Sciatic nerve (tissue), 2 donors: ENCODE results near the gene DSG4. TPM values are rescaled to one million over a fixed set of nuclear protein-coding genes. Genes with fewer than 3 reads are reported as not detected.

ENCODE experiments used
- ATAC-seq: fragments of 200-7000 bp; cut with Tn5 transposase; one replicate; pipeline ENCODE4 v1.9.1; 2020; ENCODE audit warnings: mild to moderate bottlenecking, moderate library complexity
- DNase-seq: peaks from one replicate; pipeline ENCODE4 v3.0.0-alpha.2; 2020; ENCODE audit warnings: low spot score
- intact Hi-C: fragments of 100-400 bp; cut with DNase I; formaldehyde crosslinking; loops from one replicate; pipeline ENCODE4 v1.14.2; 2022
- total RNA-seq: library from RNA; stranded (reverse); fragmentation: NEBNext Ultra II Directional; extraction: Animal tissue kit (Norgen Biotek cat#: 25700); gene quantifications from one replicate; pipeline ENCODE4 v1.2.1, GENCODE V29; 2021
- donor health status: DM: no; HTN: no; CAD: no.
- donor health status: DM: no; HTN: no; CAD: no.

Gene DSG4
- total RNA-seq, 1 donor from 2014 or later: not detected

DNA sequence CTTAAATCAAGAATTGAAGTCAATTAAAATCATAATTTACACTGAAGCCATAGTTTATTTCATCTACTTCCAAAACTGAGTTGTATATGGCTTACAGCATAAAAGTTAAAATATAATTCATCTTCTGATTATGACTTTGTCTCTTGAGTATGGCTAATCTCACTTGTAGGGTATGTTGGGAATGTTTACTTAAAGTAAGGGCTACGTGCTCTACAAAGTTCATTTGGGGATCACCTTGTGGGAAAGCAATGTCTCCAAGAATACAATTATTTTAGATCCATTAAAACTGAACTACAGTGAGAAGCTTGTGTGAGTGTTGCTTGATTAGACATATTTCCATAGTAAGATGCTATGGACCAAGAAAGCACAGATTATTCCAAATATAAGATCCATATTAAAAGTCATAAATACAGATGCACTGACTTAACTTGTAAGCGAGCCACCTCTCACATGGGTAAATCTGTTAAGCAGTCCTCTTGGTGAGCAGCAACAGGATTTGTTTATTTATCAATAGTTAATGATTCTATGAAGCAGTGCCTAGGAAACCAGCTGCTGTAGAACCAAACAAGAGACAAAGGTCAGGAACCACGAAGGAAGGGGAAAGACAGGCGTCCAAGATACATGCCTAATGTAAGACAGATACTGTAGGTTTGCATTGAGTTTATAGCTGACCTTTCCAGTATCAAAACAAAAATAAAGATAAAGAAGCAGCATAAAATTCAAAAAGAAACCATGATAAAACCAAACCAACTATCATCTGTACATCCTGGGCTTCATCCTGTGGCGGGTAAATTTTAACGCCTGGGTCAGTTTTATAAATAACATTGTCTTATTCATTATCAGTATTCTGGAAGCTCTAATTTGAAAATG, 24.8 kb downstream of the DSG4 start:
- intact Hi-C loops: no loop called here
- no peak for DNase-seq
- ATAC-seq: no peak

DNA sequence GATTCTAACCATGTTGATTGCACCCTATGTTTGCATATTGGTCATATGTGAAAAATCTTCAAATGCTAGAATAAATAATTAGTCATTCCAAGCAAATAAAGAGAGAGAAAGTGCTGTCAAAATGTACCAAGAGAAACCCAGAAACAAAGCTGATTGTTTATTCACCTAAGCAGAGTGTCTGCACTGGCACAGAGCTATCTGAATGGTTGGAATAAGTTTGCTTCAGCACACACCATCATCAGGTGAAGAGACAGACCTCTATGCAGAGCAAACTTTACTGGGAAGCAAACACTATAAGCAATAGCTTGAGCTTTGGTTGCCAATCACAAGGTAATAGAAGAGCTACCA, 25.4 kb downstream of the DSG4 start:
- ATAC-seq (no peak), DNase-seq (no peak)
- intact Hi-C loops: no loop called here

DNA sequence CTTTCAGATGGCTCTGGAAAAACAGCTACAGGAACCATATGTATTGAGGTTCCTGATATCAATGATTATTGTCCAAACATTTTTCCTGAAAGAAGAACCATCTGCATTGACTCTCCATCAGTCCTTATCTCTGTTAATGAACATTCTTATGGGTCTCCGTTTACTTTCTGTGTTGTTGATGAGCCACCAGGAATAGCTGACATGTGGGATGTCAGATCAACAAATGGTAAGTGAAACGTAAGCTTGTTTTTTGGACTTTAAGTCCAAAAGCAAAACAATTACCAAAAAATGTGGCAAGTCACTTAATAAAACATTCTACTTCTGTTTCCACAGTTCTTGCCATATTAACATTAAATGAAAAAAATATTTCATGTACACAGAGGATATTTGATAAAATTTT, 26.8 kb downstream of the DSG4 start:
- ATAC-seq (no peak), DNase-seq (no peak)
- intact Hi-C loops: no loop called here

DNA sequence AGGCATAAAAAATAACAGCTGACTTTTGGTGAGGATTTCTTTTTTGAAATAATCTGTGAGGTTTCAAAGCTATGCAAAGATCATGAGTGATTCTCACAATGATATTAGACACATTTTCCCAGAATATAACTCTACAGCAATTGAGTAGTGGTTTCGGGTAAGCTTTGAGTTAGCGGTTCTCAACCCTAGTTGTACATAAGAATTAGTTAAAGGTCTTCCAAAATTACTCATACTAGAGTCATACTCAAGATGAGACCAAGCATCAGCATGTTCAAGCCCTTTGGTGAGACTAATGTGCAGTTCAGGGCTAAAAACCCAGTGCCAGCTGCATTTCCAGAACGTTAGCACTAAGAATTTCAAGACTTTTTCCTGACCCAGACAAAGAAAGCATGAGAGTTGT, 31.1 kb downstream of the DSG4 start:
- intact Hi-C loops: no loop called here
- no peak for DNase-seq
- ATAC-seq: no peak

DNA sequence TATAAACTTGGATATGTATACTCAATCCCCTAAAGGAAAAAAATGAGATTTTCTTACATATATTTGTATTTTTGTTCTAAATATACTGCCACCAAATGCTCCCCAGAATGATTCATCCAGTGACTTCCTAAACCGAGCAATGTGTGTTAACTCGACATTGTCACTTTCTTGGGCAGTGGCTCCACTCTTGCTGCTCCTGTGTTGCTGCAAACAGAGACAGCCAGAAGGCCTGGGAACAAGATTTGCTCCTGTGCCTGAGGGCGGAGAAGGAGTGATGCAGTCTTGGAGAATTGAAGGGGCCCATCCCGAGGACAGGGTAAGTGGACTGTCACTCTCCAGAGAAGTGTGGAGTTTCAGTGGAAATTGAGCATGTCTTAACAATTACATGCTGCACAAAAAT, 32.7 kb downstream of the DSG4 start:
- ATAC-seq (no peak), DNase-seq (no peak)
- intact Hi-C loops: no loop called here

DNA sequence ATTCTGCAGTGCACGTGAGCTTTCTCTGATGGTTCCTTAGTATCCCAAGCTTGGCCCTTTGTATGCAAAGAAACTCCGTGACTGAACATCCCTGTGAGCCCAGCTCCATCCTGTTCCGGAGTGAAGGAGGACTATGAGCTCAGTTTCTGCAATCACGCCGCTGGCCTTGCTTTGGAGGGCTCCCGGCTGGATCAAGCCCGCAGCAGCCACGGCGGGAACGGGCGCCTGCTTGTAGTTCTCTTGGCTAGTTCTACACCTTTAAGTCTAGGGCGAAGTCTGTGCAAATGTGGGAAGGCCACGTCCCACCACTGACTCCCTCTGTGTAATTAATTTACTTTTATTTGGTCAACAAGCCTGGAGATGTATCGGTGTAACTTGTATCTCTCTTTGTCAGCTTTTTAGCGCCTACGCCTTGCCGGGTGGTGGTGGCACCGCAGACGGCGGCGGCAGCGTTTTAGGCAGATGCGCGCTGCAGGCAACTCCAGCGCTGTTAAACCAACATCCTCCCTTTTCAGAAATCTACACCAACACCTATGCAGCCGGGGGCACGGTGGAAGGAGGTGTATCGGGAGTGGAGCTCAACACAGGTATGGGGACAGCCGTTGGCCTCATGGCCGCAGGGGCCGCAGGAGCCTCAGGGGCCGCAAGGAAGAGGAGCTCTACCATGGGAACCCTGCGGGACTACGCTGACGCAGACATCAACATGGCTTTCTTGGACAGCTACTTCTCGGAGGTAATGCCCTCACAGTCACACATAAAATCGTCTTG, 34.3 kb downstream of the DSG4 start:
- intact Hi-C loops: no loop called here
- DNase-seq (no peak), ATAC-seq (no peak)

DNA sequence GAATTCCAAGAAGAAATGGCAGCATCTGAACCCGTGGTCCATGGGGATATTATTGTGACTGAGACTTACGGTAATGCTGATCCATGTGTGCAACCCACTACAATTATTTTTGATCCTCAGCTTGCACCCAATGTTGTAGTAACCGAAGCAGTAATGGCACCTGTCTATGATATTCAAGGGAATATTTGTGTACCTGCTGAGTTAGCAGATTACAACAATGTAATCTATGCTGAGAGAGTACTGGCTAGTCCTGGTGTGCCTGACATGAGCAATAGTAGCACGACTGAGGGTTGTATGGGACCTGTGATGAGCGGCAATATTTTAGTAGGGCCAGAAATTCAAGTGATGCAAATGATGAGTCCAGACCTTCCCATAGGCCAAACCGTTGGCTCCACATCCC, 36.6 kb downstream of the DSG4 start:
- intact Hi-C loops: no loop called here
- DNase-seq: no peak
- ATAC-seq: no peak

DNA sequence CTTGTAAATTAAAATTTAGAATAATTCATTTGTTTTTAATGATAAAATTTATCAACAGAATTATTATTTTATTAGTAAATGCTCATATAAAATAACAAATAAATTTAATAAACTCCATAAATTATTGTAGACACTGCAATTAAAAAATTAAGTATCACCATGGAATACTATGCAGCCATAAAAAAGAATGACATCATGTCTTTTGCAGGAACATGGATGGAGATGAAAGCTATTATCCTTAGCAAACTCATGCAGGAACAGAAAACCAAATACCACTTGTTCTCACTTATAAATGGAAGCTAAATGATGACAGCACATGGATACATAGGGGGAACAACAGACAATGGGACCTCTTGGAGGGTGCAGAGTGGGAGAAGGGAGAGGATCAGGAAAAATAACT, 41.3 kb downstream of the DSG4 start:
- intact Hi-C loops: no loop called here
- ATAC-seq (no peak), DNase-seq (no peak)

DNA sequence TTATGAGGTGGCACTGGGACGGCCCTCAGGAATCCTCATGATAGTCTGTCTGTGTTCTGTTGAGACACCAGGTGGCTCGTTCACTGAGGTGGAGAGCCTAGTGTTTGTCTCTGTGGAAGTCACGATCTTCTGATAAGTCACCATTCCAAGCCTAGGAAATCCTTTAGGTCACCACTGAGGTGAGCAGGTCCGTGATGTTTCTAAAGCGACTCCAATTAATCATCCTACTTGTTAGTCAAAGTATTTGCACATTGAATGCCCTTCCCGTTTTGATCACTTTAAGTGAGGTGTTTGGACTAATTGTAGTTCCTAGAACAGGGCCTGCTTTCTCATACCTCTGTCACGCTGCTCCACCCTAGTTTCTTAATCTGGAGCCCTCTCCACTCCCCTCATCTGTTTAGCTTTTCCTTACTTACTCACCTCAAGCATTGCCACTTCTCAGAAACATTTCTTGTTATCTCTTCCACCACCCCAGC, 42.9 kb downstream of the DSG4 start:
- DNase-seq (no peak), ATAC-seq (no peak)
- intact Hi-C loops: no loop called here

DNA sequence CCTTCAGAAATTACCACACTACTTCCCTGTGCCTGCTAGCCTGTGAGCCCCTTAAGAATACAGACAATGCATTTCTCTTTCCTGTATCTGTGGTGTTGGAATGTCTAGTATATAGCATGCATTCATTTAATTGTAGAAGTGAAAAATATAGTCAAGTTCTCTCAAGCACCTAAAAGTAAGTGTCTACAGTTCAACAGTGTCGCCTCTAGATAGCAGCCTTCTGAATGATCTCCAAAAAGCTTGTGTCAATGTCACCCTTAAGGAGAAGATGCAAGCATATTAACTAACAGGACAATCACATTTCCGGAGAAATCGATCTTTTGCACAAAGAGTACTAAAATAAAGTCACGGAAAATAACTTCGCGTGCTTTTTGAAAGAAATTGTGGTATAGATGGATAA, 43.5 kb downstream of the DSG4 start:
- DNase-seq (no peak), ATAC-seq (no peak)
- intact Hi-C loops: no loop called here

DNA sequence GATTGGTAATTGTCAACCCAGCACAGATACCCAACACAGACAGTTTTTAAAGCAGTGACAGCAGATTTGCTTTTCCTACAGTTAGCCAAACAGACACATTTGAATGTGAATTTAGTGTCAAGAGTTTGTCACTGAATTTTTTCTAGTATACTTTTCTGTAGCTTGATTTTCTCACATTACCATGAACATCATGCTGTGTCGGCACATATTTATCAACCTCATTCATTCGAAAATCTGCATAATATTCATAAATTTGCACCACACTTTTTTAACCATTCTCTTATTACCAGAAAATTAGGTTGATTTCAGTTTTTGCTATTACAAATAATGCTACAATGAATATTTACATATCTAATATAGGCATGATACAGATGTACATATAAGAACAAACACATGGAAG, 43.9 kb downstream of the DSG4 start:
- intact Hi-C loops: no loop called here

DNA sequence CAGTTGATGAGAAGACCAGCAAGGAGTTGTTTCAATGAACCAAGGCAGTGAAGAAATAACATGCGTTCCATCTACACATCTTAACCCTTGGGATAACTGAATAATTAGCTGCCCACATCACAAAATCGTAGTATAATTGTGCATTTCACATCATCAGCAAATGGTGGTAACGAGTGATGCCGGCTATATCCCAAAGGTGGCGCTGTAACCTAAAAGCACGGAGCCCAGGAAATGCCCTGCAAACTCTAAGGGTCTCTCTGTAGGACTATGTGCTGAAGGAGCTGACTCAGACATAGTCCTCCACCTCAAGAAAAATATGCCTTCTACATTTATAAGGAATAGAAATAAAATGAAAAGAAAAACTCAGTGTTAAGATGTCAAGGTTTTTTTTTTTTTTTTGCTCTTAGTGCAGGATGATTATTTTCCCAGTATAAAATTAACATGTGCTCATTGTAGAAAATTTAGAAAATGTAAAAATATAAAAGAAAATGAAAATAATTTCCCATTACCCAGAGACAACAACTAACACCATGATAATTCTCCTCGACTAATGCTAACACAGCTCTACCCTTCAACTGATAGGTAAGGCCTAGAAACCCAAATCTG, 47.9 kb downstream of the DSG4 start:
- intact Hi-C loops: no loop called here
- DNase-seq (no peak), ATAC-seq (no peak)

More for the DNA sequence above, 43.9 kb downstream of the DSG4 start:
- no peak for ATAC-seq
- DNase-seq: no peak

DNA sequence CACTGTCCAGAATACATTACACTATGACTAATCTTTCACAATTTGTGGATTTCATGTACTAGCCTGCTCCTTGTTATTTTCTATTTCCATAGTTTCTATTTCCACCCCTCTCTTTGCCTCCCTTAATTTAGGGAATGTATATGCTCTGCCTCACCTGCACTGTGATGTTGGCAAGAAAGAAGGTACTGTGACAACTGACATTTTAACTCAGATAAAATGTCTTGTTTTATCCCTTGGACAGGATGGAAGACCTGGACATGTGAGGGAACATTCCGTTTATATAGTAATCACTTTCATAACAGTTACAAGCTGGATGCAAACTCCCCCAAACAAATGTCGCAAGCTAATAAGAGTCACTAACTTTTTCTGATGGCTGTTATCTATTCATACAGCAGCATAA, 49.4 kb downstream of the DSG4 start:
- intact Hi-C loops: no loop called here
- ATAC-seq (no peak), DNase-seq (no peak)

DNA sequence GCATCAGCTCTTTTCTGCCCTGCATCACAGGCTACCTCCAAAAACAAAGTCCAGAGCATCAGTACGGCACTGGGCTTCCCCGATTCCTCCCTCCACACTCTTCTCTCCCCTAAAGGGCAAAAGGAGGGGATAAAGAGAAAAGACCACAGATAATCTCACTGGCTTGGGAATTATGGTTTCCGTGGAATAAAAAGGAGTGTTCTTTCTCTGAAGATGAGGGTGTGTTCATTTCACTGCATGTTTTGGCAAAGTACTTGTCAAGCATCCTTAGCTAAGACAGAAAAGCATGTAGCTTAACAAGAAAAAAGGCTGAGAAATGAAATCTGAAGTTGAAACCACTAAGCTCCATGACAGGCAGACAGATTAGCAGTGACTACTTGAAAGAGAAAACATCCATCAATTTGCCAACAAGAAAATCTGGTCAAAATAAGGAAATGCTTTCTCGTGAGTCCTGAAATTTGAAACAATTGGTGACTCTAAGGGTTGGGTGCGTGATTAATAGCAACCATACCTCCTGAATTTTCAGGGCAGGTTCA, 50.4 kb downstream of the DSG4 start:
- ATAC-seq (no peak), DNase-seq (no peak)
- intact Hi-C loops: no loop called here

DNA sequence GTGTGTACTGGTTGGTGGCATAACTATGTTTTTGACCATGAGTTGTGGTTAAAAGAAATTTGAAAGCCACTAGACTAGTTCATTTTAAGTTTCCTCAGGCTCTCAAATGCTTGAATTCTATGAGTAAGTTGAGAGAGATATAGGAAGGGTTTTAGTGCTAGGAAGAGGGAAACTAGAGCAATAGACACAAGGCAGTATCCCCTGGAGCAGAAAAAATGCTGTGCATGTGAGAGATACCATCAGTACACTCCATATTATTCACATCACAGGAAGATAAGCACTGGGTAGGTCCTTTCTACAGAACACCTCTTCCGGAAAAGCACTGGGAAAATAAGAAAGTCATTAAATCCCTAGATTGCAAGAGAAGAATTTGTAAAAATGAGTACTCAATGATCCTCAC, 51.6 kb downstream of the DSG4 start:
- ATAC-seq (no peak), DNase-seq (no peak)
- intact Hi-C loops: no loop called here

DNA sequence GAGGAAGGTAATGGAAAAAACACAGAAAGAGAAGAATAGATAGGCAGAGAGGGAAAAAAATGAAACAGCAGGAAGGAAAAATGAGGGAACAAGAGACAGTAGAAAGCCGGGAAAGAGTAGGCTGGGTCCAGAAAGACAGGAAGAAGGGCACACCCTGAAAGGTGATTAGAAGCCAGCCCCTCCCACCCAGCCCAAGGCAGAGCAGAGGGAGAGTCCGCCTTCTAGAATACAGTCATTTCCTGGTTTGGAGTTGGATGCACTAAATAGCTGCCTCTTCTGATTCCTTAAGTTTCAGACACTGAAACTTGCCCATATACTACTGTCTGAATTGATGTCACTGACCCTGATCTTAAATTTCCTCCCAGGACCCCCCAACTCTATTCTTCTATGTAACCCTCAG, 53.0 kb downstream of the DSG4 start:
- ATAC-seq: no peak
- intact Hi-C loops: no loop called here

DNA sequence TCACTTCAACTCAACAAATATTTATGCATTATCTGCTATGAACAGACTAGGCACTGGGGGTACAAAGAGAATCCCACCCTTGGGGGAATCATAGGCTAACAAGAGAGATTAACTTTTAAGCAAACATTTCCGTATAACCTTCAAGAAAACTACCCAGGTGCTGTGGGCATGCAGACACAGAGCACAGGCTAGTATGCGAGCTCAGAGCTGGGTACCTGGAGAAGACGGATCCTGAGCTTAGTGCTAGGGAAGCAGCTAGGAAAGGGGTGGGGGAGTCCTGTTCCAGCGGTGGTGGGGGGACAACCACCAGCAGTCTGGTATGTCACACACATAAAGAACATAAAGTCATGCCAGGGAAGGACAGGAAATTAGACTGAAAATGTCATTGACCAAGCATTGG, 53.5 kb downstream of the DSG4 start:
- DNase-seq (no peak), ATAC-seq (no peak)
- intact Hi-C loops: no loop called here

More for the DNA sequence above, 53.0 kb downstream of the DSG4 start:
- no peak for DNase-seq

DNA sequence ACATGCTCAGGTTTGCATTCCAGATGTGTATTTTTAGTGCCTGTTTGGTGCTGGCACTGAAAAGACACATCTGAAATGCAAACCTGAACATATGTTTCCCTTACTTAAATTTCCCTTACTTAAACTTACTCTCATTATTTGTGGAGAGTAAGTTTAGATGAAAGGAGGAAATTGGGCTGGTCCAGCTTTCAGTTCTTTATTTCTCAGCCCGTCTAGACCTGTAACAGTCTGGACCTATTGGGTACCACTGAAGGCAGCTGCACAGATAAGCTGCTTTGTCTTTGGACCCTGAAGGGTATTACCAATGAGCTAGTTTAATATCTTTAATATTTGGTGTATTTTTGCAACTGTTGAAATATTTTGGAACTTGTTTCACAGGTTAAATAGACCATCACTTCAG, 54.0 kb downstream of the DSG4 start:
- intact Hi-C loops: no loop called here
- ATAC-seq (no peak), DNase-seq (no peak)

DNA sequence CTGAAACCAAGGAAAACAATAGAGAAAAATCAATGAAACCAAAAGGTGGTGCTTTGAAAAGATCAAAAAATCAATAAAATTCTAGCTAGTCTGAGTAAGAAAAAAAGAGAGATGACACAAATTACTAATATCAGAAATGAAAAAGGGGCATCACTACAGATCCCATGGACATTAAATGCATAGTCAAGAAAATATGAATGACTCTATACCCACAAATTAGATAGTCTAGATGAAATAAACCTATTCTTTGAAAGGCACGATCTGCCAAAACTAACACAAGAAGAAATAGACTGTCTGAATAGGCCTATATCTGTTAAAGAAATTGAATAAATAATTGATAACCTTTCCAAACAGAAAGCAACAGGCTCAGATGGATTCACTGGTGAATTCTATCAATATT, 55.7 kb downstream of the DSG4 start:
- intact Hi-C loops: no loop called here
- ATAC-seq: no peak
- no peak for DNase-seq

DNA sequence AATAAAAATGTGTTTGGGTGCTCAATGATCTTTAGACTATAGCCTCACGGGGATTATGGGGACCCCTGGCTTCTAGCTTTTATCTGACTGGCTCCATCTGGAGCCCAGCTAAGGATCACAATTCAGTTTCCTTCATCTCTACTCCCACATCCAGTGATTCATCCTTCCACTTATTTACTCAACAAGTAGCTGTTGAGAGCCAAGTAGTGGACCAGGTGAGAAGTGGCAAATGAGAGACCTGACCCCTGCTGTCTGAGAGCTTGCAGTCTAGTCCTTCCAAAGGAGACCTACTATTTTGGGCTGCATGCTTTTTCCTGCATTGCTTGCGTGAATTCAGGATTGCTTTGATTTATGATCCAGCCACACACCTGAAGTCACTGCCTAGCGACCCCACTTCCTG, 60.2 kb downstream of the DSG4 start:
- ATAC-seq (no peak), DNase-seq (no peak)
- intact Hi-C loops: no loop called here
